Activated CD4-positive, alpha-beta T cell treated with anti-CD3 and anti-CD28 coated beads, Interleukin-2, Interleukin-6, amounts not matched to agents 100 ng/mL and 50 ng/mL, durations not matched to agents 16 hours and 8 hours (primary cell): ENCODE data around the gene KRT10.
A peak's percentile ranks its signal among the peaks of the same experiment; 100 is the strongest.

ENCODE experiments used
- DNase-seq: peaks from one replicate; pipeline ENCODE4 v3.0.0-alpha.2; 2020

The KRT10 gene

DNA sequence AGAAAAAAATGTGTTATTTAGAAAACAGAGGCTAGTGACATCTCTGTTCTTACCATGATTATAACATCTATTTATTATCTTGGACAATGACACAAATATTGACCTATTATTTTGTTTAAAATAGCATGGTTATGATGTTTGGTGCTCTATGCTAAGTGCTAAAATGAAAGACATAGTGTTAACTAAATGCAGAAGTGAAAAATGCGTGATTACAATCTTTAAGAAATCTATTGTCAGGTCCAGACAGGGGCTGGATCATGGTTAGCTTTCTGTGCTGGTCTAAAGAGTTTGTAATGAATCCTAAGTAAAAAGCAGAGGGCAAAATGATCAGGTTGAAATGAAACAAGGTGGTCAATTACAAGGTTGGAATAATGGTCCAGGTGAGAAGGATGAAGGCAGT is 22.0 kb downstream of the KRT10 start:
- no peak for DNase-seq

DNA sequence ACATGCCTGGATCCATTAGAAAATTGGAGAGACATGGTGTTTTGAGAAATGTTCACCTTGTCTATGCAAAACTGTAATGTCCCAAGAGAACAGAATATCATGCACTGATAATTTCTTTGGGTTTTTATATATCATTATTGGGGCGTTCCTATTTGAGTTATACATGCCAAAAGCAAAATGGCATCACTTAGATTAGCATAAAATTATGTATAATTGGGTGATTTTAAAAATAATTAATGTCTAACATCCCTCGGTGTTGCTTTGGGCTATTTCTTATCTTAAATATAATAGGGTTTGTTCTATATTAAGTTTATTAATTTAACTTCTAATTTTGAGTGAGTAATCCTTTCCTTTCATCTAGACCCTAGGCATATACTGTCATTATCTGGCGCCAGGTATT is 22.6 kb downstream of the KRT10 start, which contains the start of gene KRT28:
KRT28 (minus strand) TSS at position 101 of the 400 bp plus-strand sequence; CDS start at position 35, 66 bp downstream.
- no peak for DNase-seq

DNA sequence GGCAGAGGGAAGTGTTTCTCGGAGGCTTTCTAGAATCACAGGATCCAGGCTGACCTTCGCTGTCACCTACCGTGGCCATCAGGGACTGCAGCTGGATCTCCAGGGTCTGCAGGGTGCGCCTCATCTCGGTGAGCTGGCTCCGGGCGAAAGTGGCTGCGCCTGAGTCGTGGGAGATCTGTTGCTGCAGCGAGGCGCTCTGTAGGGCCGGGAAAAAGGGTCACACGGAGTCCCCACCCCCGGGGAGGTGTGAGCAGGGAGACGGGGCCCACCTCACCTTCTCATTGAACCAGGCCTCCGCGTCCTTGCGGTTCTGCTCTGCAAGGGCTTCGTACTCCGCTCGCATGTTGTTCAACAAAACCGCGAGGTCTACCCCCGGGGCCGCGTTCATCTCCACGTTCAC is 25.6 kb downstream of the KRT10 start:
- DNase-seq, result no peak

DNA sequence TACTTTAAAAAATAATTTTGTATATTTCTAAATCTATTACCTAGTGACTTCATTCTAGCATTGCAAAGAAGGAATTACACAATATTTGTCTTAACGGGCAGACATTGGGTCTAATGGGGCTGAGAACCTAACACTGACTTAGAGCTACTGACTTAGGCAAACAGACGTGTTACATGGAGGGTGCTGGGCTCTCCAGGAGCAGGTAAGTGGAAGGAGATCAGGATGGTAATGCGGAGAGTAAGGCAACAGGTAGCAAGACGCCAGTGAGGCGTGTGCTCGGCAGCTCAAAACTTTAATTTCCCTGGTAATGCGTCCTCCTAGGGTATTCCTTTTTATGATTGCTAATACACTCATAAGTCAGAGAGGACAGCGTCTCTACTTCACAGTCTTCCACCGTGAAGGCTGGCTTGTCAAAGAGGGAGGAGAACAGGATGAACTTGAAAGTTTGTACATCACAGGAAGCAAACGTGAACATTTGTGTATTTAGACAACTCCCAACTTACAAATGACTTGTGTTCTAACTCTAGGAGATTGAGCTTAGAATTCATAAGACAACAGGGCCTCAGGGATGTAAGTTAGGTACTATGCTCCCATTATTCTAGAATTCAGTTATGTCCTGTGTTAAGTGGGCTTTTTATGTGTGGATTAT is 27.3 kb downstream of the KRT10 start:
- DNase-seq, result no peak

DNA sequence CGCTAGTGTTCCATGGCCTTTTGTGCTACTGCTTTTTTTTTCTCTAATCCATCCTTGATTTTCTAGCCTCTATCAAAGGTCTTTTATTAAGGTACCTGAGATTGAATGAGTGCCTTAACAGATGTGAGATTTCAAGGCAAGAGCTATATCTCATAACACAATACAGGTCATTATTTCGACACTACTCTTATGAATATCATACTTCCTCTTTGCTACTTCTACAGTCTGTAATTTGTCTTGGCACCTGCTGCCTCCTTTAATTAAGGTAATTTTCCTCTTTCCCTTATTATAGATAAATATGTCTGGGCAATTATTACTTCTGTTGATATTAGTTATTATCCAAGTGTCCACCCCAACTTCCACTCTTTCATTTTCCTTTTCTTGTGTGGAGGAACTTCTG is 27.9 kb downstream of the KRT10 start:
- DNase-seq, result no peak

DNA sequence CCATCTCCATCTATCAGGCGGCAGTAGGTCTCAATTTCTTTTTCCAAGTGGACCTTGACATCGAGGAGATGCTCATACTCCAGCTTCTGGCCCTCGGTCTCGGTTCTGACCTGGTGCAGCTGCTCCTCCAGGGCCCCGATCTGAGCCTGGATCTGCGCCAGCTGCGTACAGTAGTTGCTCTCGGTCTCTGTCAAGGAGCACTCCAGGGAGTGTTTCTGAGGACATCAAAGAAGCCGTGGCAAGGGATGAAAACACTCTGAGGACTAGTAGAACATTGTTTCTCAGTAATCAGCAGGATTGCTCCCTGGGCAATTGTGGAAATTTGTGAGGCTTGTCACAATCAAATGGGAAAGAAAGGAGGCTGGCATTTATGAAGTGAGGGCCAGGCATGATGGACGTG is 28.6 kb downstream of the KRT10 start:
- DNase-seq, result no peak

DNA sequence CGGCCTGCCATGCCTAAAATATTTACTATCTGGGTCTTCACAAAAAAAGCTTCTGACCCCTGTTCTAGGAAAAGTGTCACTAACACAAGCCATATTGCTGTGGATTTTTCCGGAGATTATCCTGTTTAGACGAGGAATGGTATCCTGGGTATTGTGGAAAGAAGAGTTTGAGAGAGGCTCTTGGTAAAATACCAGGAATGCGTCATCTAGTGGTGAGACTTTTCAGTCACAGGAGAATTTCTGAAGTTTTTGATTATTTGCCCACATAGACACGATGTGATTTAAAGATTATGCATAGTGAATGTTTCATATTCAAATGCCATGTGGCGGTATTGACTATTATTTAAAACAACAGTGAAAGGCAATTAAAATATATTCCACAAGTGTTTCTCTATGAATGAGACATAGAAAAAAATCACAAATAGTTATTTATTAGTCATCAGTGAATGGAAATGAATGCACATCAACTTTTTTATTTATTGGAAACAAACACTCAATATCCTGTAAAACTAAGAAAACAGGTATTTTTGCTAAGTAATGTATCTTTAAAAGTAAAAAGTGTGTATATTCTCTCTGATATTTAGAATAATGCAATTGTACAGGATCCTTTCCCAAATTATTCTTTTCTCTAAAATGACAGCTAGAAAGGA is 30.5 kb downstream of the KRT10 start:
- DNase-seq, result no peak

DNA sequence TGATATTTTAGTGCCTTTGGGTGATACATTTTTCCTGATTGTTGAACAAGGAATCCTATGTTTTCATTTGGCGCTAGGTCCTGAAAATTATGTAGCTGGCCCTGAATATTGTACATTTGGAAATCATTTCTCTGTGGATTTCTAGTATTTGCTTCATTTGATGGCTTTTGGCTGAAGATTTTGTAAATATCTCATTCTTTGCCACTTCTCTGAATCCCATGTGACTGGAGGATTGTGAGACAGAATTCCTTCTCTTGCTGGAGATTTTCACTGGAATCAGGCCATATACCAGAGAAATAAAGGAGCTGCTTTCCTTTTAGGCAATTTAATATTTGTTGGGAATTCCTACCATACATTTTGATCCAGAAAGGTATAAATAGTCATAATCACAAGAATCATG is 31.3 kb downstream of the KRT10 start:
- no peak for DNase-seq

DNA sequence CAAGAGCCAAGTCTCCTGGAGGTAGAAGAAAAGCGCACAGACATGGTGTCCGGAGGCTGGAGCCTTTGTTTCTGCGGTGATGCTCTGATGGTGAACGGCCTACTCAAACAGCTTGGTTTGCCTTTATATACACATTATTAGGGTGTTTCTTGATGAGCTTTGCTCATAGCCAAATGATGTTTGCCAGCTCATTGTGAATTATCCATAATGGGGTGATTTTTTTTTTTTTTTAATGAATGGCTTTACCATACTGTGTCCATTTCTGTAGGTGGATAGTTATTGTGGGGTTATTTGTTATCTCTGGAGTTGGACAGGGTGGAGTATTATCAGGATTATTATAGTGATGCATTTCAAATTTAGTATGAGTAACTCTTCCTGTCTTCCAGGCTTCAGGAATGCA is 40.0 kb downstream of the KRT10 start, which contains the start of gene KRT27:
KRT27 (minus strand) TSS at position 101 of the 400 bp plus-strand sequence; CDS start at position 44, 57 bp downstream.
- no peak for DNase-seq

DNA sequence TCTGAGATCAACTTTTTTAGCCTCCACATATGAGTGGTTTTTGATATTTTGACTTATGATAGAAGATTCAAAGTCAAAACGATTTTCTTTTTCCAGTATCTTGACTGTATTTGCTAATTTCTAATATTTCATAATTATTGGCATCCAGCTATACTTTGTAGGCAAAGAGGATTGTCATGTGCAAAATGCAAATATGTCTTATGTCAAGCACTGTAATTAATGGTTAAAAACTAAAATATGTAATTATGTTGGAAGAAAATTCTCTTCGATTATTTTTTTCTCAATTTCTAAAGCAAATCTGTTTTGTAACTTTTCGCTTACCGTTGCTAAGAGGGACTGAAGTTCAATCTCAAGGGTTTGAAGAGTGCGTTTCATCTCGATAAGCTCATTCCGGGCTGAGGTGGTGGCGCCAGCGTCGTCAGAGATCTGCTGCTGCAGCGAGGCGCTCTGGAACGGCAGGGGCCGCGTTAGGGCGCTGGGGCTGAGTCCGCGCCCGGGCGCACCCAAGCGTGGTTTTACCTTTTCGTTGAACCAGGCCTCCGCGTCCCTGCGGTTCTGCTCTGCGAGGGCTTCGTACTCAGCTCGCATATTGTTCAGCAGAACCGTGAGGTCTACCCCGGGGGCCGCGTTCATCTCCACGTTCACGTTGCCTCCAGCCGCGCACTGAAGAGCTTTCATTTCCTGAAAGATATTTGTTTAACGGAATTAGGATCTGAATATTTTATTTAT is 43.1 kb downstream of the KRT10 start:
- DNase-seq, result peak; percentile 3

DNA sequence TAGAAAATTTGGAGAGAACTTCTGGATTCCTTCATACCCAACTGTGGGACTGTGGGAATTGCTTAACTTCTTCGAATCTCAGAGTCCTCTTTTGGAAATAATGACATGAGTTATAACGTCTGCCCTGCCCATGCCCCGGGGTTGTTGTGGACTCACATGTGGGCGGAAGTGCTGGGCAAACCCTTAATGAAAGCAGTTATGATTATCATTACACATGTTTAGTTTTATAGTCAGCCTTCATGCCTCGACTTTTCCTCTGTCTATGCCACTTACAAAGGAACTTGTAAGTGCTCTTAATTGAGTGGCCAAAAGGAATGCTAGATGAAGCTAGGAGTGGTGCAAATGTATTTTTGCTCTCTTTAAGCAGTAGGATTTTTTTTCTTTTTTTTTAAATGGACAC is 44.0 kb downstream of the KRT10 start:
- no peak for DNase-seq

DNA sequence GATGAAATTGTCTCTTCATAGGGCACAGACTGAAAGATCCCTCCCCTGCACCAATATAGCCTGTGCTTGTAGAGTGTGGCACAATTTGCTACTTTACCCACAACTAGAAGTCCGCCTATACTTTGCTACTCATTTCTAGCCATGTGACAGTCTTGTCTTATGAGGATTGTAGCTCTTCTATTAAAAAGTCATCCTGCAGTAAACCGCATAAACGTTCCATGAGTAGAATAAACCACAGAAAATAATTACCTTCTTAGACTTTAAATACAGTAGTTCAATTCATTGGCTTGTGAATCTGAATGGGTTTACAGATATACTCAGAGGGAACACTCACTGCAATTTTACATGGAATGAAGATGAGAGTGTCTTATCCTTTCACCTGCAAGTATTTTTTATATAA is 44.4 kb downstream of the KRT10 start:
- no peak for DNase-seq

DNA sequence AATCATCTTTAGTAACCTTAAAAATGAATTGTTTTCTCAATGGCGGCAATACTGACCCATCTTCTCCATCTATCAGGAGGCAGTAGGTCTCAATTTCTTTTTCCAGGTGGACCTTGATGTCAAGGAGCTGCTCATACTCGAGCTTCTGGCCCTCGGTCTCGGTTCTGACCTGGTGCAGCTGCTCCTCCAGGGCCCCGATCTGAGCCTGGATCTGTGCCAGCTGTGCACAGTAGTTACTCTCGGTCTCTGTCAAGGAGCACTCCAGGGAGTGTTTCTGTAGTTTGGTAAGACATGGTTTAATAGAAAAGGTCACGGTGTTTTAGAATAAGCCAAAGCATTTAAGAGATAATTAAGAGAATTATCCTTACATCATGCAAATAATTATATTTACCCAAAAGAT is 45.0 kb downstream of the KRT10 start:
- no peak for DNase-seq

DNA sequence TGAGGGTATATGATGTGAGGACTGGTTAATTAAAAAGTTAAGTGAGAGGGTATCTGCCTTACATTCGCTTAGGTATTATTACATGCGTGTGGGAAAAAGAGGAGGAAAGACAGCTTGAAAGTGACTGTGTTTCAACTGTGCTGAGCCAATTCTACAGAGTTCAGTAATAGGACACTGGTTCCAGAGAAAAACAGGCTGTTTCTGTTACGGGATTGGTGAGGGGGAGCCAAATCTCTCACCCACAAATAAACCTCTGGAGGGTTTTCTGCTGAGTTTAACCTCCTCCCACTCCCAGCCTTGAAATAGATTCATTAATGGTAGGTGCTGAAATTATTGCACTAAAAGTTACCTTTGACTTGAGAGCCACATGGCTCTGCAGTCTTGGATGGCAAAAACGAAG is 46.5 kb downstream of the KRT10 start:
- DNase-seq, result no peak

DNA sequence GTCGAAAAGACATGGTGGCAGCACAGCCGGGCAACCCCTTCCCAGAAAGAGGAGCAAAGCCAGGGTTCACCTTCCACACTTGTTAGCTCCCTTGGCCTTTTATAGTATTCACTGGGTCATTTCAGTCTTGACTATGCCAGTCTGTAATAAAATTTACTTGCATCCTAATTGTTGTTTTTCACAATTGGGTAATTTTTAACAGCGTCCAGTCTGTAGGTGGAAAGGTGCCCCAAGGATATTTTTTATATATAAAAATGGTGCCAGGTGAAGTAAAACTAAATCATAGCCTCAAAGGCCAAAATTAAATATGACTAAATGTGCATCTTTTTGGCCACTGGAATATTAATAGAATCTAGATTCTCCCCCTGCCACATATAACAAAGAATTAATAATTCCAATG is 50.3 kb downstream of the KRT10 start, which contains the start of gene KRT26:
KRT26 (minus strand) TSS at position 101 of the 400 bp plus-strand sequence; CDS start at position 13, 88 bp downstream.
- DNase-seq, result no peak
